PFSK-1 (cell line): ENCODE results near the gene CCDC194.
A peak's percentile ranks its signal among the peaks of the same experiment; 100 is the strongest.

Experiments used
- FOXP2 ChIP-seq: optimal IDR thresholded peaks from 2 replicates; pipeline ENCODE3; 2011; ENCODE audit warnings: borderline replicate concordance, control low read depth, inconsistent platforms; ENCODE audit not compliant: insufficient read depth; ENCODE audit errors: extremely low read length, extremely low read depth
- POLR2AphosphoS5 ChIP-seq: IDR thresholded peaks from 2 replicates; pipeline ENCODE4 v1.6.1; 2012; ENCODE audit warnings: low read depth, mild to moderate bottlenecking, control low read depth, low read length, moderate library complexity
- REST ChIP-seq, 2 experiments: IDR thresholded peaks; 2 replicates each; pipeline versions ENCODE4 v1.6.1 to v1.8.0; 2011 to 2012; ENCODE audit warnings: low read depth in 2 of 2, low read length in 2 of 2, control low read depth in 1 of 2, inconsistent platforms in 1 of 2, mild to moderate bottlenecking in 1 of 2, moderate library complexity in 1 of 2; ENCODE audit not compliant: insufficient read depth in 1 of 2
- TAF1 ChIP-seq: IDR thresholded peaks from 2 replicates; pipeline ENCODE4 v1.6.1; 2012; ENCODE audit warnings: low read length, control low read depth, borderline replicate concordance; ENCODE audit not compliant: insufficient read depth

- no peak for TF ChIP-seq POLR2AphosphoS5
- TF ChIP-seq TAF1 = 0 out of 2 replicates have a peak, but pooled peaks have one; percentile 15
- peak; percentile 49 for TF ChIP-seq FOXP2
- TF ChIP-seq REST (IDR thresholded peaks at IDR 0.05; ENCODE audit: insufficient read depth in 1 of 2, low read depth in 2 of 2, low read length in 2 of 2) = no peak
These were observed 957 bp upstream of the CCDC194 start for GRCh38 chr19:17394891-17395415.
